Activated CD4-positive, alpha-beta T cell treated with anti-CD3 and anti-CD28 coated beads for 36 hours (primary cell): ENCODE measurements around the gene RASGRF2. TPM values are rescaled to one million over a fixed set of nuclear protein-coding genes. Genes with fewer than 3 reads are reported as not detected.
A peak's percentile ranks its signal among the peaks of the same experiment; 100 is the strongest.

Experiments
- ATAC-seq: fragments of 200-7000 bp; cut with Tn5 transposase; one replicate; pipeline ENCODE4 v1.10.0; 2021; ENCODE audit warnings: mild to moderate bottlenecking, moderate library complexity
- CTCF ChIA-PET: fragments of 350-600 bp; sonication (Branson Sonifier 250); formaldehyde crosslinking; loops from one replicate; lab custom pipeline; 2021; ENCODE audit warnings: antibody characterized with exemption; lab: Charles Lee
- POLR2A ChIA-PET: fragments of 350-600 bp; sonication (Branson Sonifier 250); formaldehyde crosslinking; loops from one replicate; lab custom pipeline; 2021; ENCODE audit warnings: antibody characterized with exemption, inconsistent platforms; lab: Charles Lee
- DNase-seq: peaks from one replicate; pipeline ENCODE4 v3.0.0-alpha.2; 2020
- H3K27ac Mint-ChIP-seq: one replicate; pipeline ENCODE4 v1.8.0; 2021; ENCODE audit warnings: mixed read lengths
- H3K27me3 Mint-ChIP-seq: one replicate; pipeline ENCODE4 v1.8.0; 2021; ENCODE audit warnings: mixed read lengths
- H3K36me3 Mint-ChIP-seq: one replicate; pipeline ENCODE4 v1.8.0; 2021; ENCODE audit warnings: low read depth, mixed read lengths
- H3K4me1 Mint-ChIP-seq: one replicate; pipeline ENCODE4 v1.8.0; 2021; ENCODE audit warnings: mixed read lengths
- H3K4me3 Mint-ChIP-seq: one replicate; pipeline ENCODE4 v1.8.0; 2021; ENCODE audit warnings: mild to moderate bottlenecking, moderate library complexity, mixed read lengths
- H3K9me3 Mint-ChIP-seq: one replicate; pipeline ENCODE4 v1.8.0; 2021; ENCODE audit warnings: low read depth, mixed read lengths
- intact Hi-C, 2 experiments: fragments of 100-400 bp; cut with DNase I in 1 of 2; cut with micrococcal nuclease in 1 of 2; formaldehyde crosslinking; loops; one replicate each; pipeline versions ENCODE4 v1.14.2 to v1.15.1; 2022 to 2024; cut with DNase I, micrococcal nuclease
- total RNA-seq, 2 experiments: library from RNA; stranded (reverse); gene quantifications; one replicate each; pipeline ENCODE4 v1.2.3, GENCODE V29; 2021

Gene RASGRF2
- total RNA-seq, 2 experiments from 2014 or later, result 8.2 to 14.2 TPM

- peaks cover 4% of the 10 kb centered on the region for H3K36me3 Mint-ChIP-seq
- no peak overlapping the region for H3K4me3 Mint-ChIP-seq
- no peaks in the 10 kb centered on the region for H3K27me3 Mint-ChIP-seq
- CTCF ChIA-PET, result interaction anchor here (0.6 to 1.1 kb wide), 2 partner anchors 11 to 76 kb away, joined by 3 to 4 read pairs; no protein-coding TSS in a partner anchor
- intact Hi-C loops, result no loop called here
- H3K4me1 Mint-ChIP-seq, result no peaks in the 10 kb centered on the region
- H3K27ac Mint-ChIP-seq, result no peak overlapping the region
- POLR2A ChIA-PET, result no interaction called here
- DNase-seq (no peak), ATAC-seq (no peak)
- no peaks in the 10 kb centered on the region for H3K9me3 Mint-ChIP-seq
Measured at GRCh38 chr5:81226286-81226685, 266.1 kb downstream of the RASGRF2 start.

GRCh38 chr5:81226949-81227348 is 266.8 kb downstream of the RASGRF2 start:
- Mint-ChIP-seq H3K4me3 (no peak overlapping the region), H3K27ac (no peak overlapping the region), H3K4me1 (no peaks in the 10 kb centered on the region), H3K27me3 (no peaks in the 10 kb centered on the region), H3K36me3 (peaks cover 4% of the 10 kb centered on the region), H3K9me3 (no peaks in the 10 kb centered on the region)
- CTCF ChIA-PET, result no interaction called here
- POLR2A ChIA-PET, result no interaction called here
- ATAC-seq (no peak), DNase-seq (no peak)
- intact Hi-C loops, result no loop called here

- CTCF ChIA-PET, result interaction anchor here (0.9 to 1.5 kb wide), 3 partner anchors 30 to 72 kb away, joined by 3 to 5 read pairs (median 3); no protein-coding TSS in a partner anchor
Measured at GRCh38 chr5:81228084-81228483, 267.9 kb downstream of the RASGRF2 start.

GRCh38 chr5:81230416-81230815 is 270.3 kb downstream of the RASGRF2 start:
- Mint-ChIP-seq H3K36me3 (peaks cover 4% of the 10 kb centered on the region), H3K27me3 (no peaks in the 10 kb centered on the region), H3K27ac (no peak overlapping the region), H3K4me3 (no peak overlapping the region), H3K9me3 (no peaks in the 10 kb centered on the region), H3K4me1 (peaks cover 16% of the 10 kb centered on the region)
- DNase-seq (no peak), ATAC-seq (no peak)
- intact Hi-C loops, result no loop called here
- ChIA-PET CTCF (no interaction called here), POLR2A (no interaction called here)

More at GRCh38 chr5:81228084-81228483, 267.9 kb downstream of the RASGRF2 start:
- H3K4me3 Mint-ChIP-seq, result no peak overlapping the region
- DNase-seq (no peak), ATAC-seq (no peak)
- H3K36me3 Mint-ChIP-seq, result peaks cover 4% of the 10 kb centered on the region
- POLR2A ChIA-PET, result no interaction called here
- intact Hi-C loops, result no loop called here
- no peaks in the 10 kb centered on the region for H3K4me1 Mint-ChIP-seq
- no peaks in the 10 kb centered on the region for H3K9me3 Mint-ChIP-seq
- no peak overlapping the region for H3K27ac Mint-ChIP-seq
- H3K27me3 Mint-ChIP-seq, result no peaks in the 10 kb centered on the region

DNA sequence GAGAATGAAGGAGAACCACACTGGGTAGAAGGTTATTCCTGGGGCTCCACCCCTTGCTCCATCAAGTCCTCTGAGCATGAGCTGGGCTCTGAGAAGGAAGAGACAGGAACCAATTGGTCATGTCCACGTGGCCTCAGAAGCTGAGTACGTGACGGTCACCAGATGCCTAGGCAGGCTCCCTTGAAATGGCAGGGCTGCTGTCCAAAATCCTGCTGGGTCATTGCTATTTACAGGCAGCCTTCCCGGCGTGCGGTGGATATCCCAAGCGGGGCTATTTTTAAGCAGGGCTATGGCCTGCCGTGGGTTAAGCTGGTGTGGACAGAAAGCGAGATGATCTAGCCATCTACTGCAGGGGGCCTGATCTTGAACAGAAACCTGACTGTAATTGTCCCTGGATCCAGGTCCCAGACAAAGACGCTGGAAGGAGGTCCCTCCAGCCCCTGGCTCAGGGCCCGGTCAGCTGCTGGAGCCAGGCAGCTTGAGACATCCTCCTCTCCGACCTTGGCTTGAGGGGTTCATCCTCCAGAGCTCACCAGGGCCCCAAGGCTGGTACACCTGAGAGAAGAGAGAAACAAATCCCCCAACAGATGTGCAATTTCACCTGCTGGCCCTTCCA is 272.4 kb downstream of the RASGRF2 start:
- ATAC-seq, result no peak
- H3K27ac Mint-ChIP-seq, result no peak overlapping the region
- H3K4me1 Mint-ChIP-seq, result peaks cover 16% of the 10 kb centered on the region
- ChIA-PET POLR2A (no interaction called here), CTCF (interaction anchor here (0.5 to 1.4 kb wide), 5 partner anchors 9 to 69 kb away, joined by 3 to 5 read pairs (median 4); no protein-coding TSS in a partner anchor)
- intact Hi-C loops, result no loop called here
- no peak overlapping the region for H3K4me3 Mint-ChIP-seq
- DNase-seq, result no peak
- peaks cover 2% of the 10 kb centered on the region for H3K36me3 Mint-ChIP-seq
- no peaks in the 10 kb centered on the region for H3K27me3 Mint-ChIP-seq
- no peaks in the 10 kb centered on the region for H3K9me3 Mint-ChIP-seq

DNA sequence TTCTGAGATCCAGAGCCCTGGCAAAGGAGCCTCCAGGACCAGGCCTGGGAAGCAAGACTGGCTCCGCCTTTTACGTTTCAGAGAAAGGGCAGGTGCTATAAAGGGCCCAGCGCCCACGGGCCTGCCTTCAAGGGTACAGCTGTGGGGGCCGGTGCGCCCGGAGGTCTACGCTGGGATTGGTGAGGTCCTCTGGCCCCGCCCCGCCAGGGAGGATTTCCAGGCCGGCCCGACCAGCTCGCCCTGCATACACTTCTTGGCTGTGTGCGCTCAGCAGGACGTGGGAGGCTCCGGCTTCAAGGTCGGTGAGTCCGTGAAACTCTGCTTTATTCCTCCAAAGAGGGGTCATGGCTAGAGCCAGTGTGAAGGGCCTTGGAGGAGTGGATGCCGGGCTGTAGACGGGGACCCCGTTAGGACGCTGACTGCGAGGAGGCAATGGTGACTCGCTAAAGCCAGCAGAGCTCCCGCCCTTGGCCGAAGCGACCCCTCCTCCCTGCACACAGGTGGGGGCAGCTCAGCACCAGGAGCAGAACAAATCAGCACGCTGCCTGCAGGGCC is 273.0 kb downstream of the RASGRF2 start, which contains the start of gene CKMT2:
TSS of gene CKMT2 (plus strand) at position 243 of the 555 bp plus-strand sequence. CDS start 17,811 bp downstream, outside the sequence.
- H3K9me3 Mint-ChIP-seq, result no peaks in the 10 kb centered on the region
- no peak within 1 kb of the TSS for H3K27ac Mint-ChIP-seq
- intact Hi-C loops, result no loop called here
- H3K36me3 Mint-ChIP-seq, result peaks cover 2% of the 10 kb centered on the region
- ChIA-PET CTCF (interaction anchor here (0.5 to 0.7 kb wide), 2 partner anchors 38 to 66 kb away, joined by 3 to 4 read pairs; no protein-coding TSS in a partner anchor), POLR2A (no interaction called here)
- ATAC-seq (peak; percentile 23), DNase-seq (no peak)
- peaks cover 16% of the 10 kb centered on the region for H3K4me1 Mint-ChIP-seq
- H3K4me3 Mint-ChIP-seq, result no peak within 1 kb of the TSS
- no peaks in the 10 kb centered on the region for H3K27me3 Mint-ChIP-seq

DNA sequence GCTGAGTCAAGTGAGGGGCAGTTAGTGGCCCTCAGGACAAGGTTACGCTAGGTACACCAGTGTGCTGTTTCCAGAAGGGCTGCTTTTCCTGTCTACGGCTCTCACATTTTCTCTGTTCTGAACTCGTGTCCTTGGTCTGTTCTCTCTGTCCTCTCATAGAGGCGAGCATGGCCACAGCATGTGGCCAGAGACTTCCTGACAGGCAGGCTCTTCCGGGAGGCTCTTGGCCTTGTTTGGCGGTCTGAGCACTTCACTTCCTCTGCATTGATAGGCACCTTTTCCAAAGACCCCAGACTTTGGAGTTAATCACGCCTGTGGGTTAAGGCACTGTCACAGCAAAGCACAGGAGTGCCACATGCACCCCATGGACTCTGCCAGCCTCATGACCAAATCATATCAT is 274.1 kb downstream of the RASGRF2 start:
- H3K4me1 Mint-ChIP-seq, result peaks cover 16% of the 10 kb centered on the region

DNA sequence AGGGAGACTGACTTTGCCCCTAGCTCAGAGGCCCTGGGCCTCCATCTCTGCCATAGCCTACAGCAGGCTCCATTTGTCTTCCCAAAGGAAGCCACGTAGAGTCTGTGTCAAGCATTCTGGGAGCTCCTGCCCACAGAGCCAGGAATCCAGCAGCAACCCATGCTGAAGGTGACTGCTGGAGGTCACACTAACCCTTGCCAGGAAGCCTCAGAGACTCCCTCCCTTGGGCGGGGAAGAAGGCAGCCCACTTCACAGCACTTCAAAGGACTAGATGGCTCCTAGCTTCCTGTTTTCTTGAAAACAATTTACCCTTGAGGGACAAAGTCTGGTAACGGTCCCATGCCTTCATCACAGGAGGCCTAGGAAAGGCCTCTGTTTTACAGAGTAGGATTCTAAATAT is 274.6 kb downstream of the RASGRF2 start:
- H3K27me3 Mint-ChIP-seq, result no peaks in the 10 kb centered on the region
- no peak for DNase-seq
- intact Hi-C loops, result no loop called here
- H3K9me3 Mint-ChIP-seq, result no peaks in the 10 kb centered on the region
- H3K4me1 Mint-ChIP-seq, result peaks cover 16% of the 10 kb centered on the region
- peaks cover 4% of the 10 kb centered on the region for H3K36me3 Mint-ChIP-seq
- ChIA-PET CTCF (no interaction called here), POLR2A (no interaction called here)
- H3K27ac Mint-ChIP-seq, result no peak overlapping the region
- ATAC-seq, result no peak
- no peak overlapping the region for H3K4me3 Mint-ChIP-seq

More for the DNA sequence above, 274.1 kb downstream of the RASGRF2 start:
- DNase-seq (no peak), ATAC-seq (no peak)
- Mint-ChIP-seq H3K27me3 (no peaks in the 10 kb centered on the region), H3K4me3 (no peak overlapping the region), H3K9me3 (no peaks in the 10 kb centered on the region), H3K27ac (no peak overlapping the region), H3K36me3 (peaks cover 4% of the 10 kb centered on the region)
- ChIA-PET POLR2A (no interaction called here), CTCF (no interaction called here)
- intact Hi-C loops, result no loop called here

GRCh38 chr5:81235287-81236072 is 275.3 kb downstream of the RASGRF2 start:
- no peak for ATAC-seq
- intact Hi-C loops, result no loop called here
- Mint-ChIP-seq H3K27me3 (no peaks in the 10 kb centered on the region), H3K4me1 (peaks cover 16% of the 10 kb centered on the region), H3K4me3 (no peak overlapping the region), H3K27ac (no peak overlapping the region), H3K36me3 (peaks cover 4% of the 10 kb centered on the region), H3K9me3 (no peaks in the 10 kb centered on the region)
- DNase-seq, result no peak
- POLR2A ChIA-PET, result no interaction called here
- CTCF ChIA-PET, result interaction anchor here (1.1 kb wide), 1 partner anchor 753 kb away, joined by 3 read pairs; no protein-coding TSS in a partner anchor

DNA sequence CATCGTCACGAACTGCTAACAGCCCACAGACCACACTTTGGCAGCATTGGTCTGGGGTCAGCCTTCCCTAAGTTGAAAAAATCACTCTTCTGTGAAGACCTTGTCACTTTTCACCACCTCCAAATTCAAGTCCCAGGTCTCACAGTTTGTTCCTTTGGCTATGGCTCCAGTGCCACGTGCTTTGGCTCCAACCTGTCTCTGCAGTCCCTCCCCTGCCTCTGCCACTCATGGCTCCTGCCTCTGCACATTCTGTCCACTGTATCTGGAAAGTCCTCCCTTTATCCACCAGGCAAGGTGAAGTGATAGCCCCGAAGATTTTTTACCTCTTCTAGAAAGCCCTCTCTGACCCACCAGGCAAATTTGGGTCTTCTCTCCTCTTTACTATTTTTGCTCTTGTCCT is 278.3 kb downstream of the RASGRF2 start:
- Mint-ChIP-seq H3K4me1 (peaks cover 13% of the 10 kb centered on the region), H3K27ac (peak overlapping the region; percentile 2), H3K4me3 (no peak overlapping the region), H3K27me3 (no peaks in the 10 kb centered on the region), H3K36me3 (peaks cover 4% of the 10 kb centered on the region), H3K9me3 (no peaks in the 10 kb centered on the region)
- intact Hi-C loops, result no loop called here
- ATAC-seq (no peak), DNase-seq (no peak)
- ChIA-PET POLR2A (no interaction called here), CTCF (no interaction called here)

DNA sequence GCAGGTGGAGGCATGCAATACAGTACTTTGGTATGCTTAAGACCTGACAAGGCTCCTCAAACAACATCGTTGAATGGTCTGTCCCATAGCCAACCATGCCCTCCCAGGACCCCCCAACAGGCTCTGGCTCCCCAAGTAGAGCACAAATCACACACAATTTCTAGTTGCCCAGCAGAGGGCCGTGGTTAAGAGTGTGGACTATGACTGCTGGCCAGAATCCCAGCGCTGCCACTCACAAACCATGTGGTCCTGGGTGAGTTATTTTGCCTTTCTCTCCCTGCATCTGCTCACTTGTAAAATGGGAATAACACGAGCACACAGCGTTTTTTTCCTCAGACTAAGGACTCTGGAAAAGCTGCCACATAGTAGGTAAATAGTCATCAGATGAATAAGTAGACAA is 279.4 kb downstream of the RASGRF2 start:
- Mint-ChIP-seq H3K4me1 (peaks cover 2% of the 10 kb centered on the region), H3K27me3 (no peaks in the 10 kb centered on the region), H3K27ac (no peak overlapping the region), H3K36me3 (peaks cover 4% of the 10 kb centered on the region), H3K4me3 (no peak overlapping the region), H3K9me3 (no peaks in the 10 kb centered on the region)
- CTCF ChIA-PET, result no interaction called here
- POLR2A ChIA-PET, result no interaction called here
- intact Hi-C loops, result no loop called here
- DNase-seq (no peak), ATAC-seq (no peak)
